Measurements from ENCODE around the gene ALK.

The ALK gene

DNA sequence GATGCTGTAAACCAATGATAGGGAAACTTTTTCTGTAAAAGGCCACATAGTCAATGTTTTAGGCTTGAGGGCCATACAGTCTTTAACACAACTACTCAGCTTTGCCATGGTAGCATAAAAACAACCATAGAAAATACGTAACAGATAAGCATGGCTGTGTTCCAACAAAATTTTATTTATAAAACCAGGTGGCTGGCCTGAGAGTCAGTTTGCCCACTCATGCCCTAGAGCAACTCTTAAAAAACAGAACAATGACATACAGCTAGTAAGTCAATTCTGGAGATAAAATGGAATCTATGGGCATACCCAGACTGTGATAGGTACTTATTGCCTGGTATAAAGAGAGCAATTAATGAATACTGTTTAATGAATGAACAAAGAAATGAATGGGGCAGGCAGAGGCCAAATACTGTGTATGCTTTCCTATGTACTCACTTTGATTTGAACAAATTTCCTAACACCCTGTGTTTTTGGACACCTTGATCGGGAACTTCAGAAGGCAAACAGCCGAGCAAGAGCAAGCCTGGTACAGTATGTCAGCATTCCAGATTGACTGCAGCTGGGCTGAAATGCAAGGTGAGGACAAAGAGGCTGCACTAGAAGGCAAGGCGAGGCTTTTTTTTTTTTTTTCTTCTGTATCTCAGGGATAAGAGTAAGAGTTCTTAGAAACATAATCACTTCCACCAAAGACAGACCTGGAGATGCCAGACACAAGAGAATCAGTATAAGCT is 490.8 kb downstream of the ALK start:
- no peaks in the 10 kb centered on the region for H3K9me3 ChIP-seq (ENCODE audit: insufficient read depth, low read length)
- no peaks in the 10 kb centered on the region for H3K36me3 ChIP-seq (replicated peaks; ENCODE audit: low read depth, low read length)
- TF ChIP-seq, protein P1, sequence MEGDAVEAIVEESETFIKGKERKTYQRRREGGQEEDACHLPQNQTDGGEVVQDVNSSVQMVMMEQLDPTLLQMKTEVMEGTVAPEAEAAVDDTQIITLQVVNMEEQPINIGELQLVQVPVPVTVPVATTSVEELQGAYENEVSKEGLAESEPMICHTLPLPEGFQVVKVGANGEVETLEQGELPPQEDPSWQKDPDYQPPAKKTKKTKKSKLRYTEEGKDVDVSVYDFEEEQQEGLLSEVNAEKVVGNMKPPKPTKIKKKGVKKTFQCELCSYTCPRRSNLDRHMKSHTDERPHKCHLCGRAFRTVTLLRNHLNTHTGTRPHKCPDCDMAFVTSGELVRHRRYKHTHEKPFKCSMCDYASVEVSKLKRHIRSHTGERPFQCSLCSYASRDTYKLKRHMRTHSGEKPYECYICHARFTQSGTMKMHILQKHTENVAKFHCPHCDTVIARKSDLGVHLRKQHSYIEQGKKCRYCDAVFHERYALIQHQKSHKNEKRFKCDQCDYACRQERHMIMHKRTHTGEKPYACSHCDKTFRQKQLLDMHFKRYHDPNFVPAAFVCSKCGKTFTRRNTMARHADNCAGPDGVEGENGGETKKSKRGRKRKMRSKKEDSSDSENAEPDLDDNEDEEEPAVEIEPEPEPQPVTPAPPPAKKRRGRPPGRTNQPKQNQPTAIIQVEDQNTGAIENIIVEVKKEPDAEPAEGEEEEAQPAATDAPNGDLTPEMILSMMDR (IDR thresholded peaks at IDR 0.05; ENCODE audit: low read depth, low read length): no peak
- TF ChIP-seq EZH2phosphoT487 (IDR thresholded peaks at IDR 0.05; ENCODE audit: low read depth): no peak
- H3K4me3 ChIP-seq (ENCODE audit: low read length): no peak overlapping the region
- H3K27ac ChIP-seq (ENCODE audit: low read length): no peak overlapping the region
- H3K4me1 ChIP-seq (ENCODE audit: low read length): no peaks in the 10 kb centered on the region
- H3K79me2 ChIP-seq (ENCODE audit: low read length): no peaks in the 10 kb centered on the region
- H2AFZ ChIP-seq (ENCODE audit: low read depth, low read length): no peak overlapping the region
- peaks cover 11% of the 10 kb centered on the region; the same call in 1 of the 2 replicates for H3K27me3 ChIP-seq (ENCODE audit: low read depth, low read length)
- no peaks in the 10 kb centered on the region for H4K20me1 ChIP-seq (ENCODE audit: insufficient read depth, low read length)
- no peak overlapping the region for H3K9ac ChIP-seq (ENCODE audit: low read length)
- no peak overlapping the region for H3K4me2 ChIP-seq (ENCODE audit: low read length)

DNA sequence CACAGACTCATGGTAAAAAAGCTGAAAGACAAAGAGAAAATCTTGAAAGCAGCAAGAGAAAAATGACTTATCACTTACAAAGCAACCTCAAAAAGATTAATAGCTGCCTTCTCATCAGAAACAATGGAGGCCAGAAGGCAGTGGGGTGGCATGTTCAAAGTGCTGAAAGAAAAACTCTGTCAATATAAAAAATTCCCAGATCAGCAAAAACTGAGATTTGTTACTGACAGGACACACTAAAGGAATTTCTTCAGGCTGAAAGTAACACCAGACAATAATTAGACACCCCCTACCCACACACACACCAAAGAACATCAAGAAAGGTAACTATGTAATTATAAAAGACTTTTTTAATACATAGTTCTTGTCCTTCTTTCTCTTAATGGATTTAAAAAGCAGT is 495.0 kb downstream of the ALK start:
- TF ChIP-seq EZH2phosphoT487 (IDR thresholded peaks at IDR 0.05; ENCODE audit: low read depth): no peak
- TF ChIP-seq, protein P1 (IDR thresholded peaks at IDR 0.05; ENCODE audit: low read depth, low read length): no peak
- Histone ChIP-seq H3K27ac (ENCODE audit: low read length) (no peak overlapping the region), H3K4me3 (ENCODE audit: low read length) (no peak overlapping the region)

DNA sequence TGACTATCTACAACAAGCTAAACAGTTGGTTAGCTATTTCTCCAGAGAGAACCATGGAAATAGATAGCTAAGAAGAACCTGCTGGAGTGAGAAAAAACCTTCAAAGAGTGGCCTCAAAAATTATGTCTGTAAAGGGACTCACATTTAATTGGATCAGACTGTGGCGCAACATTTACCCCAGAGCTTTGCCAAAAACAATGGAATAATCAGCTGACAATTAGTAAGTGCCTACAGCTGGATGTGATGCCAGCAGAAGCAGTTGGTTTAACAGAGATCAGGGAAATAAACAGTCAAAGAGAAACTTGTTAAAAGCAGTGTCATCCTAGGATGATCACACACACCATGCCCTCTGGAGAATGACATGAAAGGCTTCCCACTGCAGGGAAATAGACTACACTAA is 495.5 kb downstream of the ALK start:
- H3K27me3 ChIP-seq (ENCODE audit: low read depth, low read length): peaks cover 33% of the 10 kb centered on the region
- H3K9me3 ChIP-seq (ENCODE audit: insufficient read depth, low read length): no peaks in the 10 kb centered on the region
- no peak overlapping the region for H3K9ac ChIP-seq (ENCODE audit: low read length)
- no peak overlapping the region for H3K27ac ChIP-seq (ENCODE audit: low read length)
- H3K4me3 ChIP-seq (ENCODE audit: low read length): no peak overlapping the region
- H3K4me2 ChIP-seq (ENCODE audit: low read length): no peak overlapping the region
- H2AFZ ChIP-seq (ENCODE audit: low read depth, low read length): no peak overlapping the region
- no peaks in the 10 kb centered on the region for H3K79me2 ChIP-seq (ENCODE audit: low read length)
- no peaks in the 10 kb centered on the region for H3K36me3 ChIP-seq (replicated peaks; ENCODE audit: low read depth, low read length)
- no peaks in the 10 kb centered on the region for H3K4me1 ChIP-seq (ENCODE audit: low read length)
- TF ChIP-seq, protein P1 (IDR thresholded peaks at IDR 0.05; ENCODE audit: low read depth, low read length): no peak
- no peaks in the 10 kb centered on the region for H4K20me1 ChIP-seq (ENCODE audit: insufficient read depth, low read length)

More for the DNA sequence above, 495.0 kb downstream of the ALK start:
- Histone ChIP-seq H3K4me2 (ENCODE audit: low read length) (no peak overlapping the region), H3K27me3 (ENCODE audit: low read depth, low read length) (peaks cover 30% of the 10 kb centered on the region), H3K79me2 (ENCODE audit: low read length) (no peaks in the 10 kb centered on the region), H3K4me1 (ENCODE audit: low read length) (no peaks in the 10 kb centered on the region), H3K36me3 (replicated peaks; ENCODE audit: low read depth, low read length) (no peaks in the 10 kb centered on the region), H4K20me1 (ENCODE audit: insufficient read depth, low read length) (no peaks in the 10 kb centered on the region), H2AFZ (ENCODE audit: low read depth, low read length) (no peak overlapping the region), H3K9ac (ENCODE audit: low read length) (no peak overlapping the region), H3K9me3 (ENCODE audit: insufficient read depth, low read length) (no peaks in the 10 kb centered on the region)

DNA sequence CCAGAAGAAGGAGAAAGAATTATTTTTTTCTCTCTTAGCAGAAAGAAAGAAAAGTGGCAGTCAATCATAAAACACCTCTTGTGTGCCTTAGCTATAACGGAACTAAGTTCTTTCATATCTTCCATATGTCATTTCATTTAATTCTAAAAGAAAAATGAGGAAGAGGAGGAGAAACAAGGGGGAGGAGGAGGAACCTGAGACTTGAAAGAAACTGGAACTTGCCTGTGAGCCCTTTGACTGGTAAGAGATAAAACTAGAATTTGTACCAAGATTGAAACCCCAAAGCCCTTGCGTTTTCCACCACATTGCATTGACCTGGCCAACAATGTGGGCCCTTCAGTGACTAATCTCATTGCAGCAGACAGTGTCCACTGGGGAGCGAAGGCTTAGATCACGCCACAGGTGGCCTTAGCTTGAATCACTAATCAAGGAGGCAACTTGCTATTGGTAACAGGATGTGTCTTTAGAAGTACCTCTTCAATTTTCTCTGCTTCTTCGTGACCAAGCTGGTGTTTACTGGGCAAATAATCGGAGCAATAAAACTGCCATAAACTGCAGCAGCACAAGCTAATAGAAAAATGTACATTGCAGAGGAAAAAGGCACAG is 498.2 kb downstream of the ALK start:
- Histone ChIP-seq H3K4me2 (ENCODE audit: low read length) (no peak overlapping the region), H3K9me3 (ENCODE audit: insufficient read depth, low read length) (no peaks in the 10 kb centered on the region), H2AFZ (ENCODE audit: low read depth, low read length) (no peak overlapping the region), H3K9ac (ENCODE audit: low read length) (no peak overlapping the region), H3K27ac (ENCODE audit: low read length) (no peak overlapping the region), H3K4me1 (ENCODE audit: low read length) (no peaks in the 10 kb centered on the region), H3K27me3 (ENCODE audit: low read depth, low read length) (peaks cover 39% of the 10 kb centered on the region), H4K20me1 (ENCODE audit: insufficient read depth, low read length) (no peaks in the 10 kb centered on the region), H3K36me3 (replicated peaks; ENCODE audit: low read depth, low read length) (no peaks in the 10 kb centered on the region), H3K79me2 (ENCODE audit: low read length) (no peaks in the 10 kb centered on the region), H3K4me3 (ENCODE audit: low read length) (no peak overlapping the region)
- TF ChIP-seq EZH2phosphoT487 (IDR thresholded peaks at IDR 0.05; ENCODE audit: low read depth): no peak
- TF ChIP-seq, protein P1 (IDR thresholded peaks at IDR 0.05; ENCODE audit: low read depth, low read length): no peak
